ENCODE results near the gene MTRF1.
"Not testable (repeated sequence)": the region's sequence is repeated elsewhere in the genome, so short reads cannot be mapped to it uniquely, and the experiment has no call there.

Gene MTRF1

GRCh38 chr13:41222259-41222852, 41.0 kb downstream of the MTRF1 start:
- DNase-seq (ENCODE audit: low spot score): peak; percentile 69

DNA sequence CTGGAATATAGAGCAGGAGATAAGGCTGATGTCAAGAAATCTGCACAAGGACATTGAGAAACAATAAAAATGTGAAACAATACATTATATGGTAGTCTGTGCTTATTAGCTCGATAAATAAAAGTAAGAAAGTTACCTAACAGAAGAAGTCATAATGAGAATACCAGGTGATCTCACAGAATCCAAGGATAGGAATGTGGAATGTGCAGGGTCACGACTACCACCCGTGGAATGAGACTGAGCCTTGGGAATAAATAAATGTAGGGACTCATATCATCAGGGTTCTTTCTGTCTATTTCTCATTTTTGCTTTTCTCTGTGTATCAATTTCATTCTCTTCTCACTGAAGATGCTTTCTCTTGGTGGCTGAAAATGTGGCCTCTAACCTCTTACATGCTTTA, 43.0 kb downstream of the MTRF1 start:
- DNase-seq (ENCODE audit: low spot score): no peak

GRCh38 chr13:41216160-41216559, 47.2 kb downstream of the MTRF1 start:
- no peak for DNase-seq (ENCODE audit: low spot score)

DNA sequence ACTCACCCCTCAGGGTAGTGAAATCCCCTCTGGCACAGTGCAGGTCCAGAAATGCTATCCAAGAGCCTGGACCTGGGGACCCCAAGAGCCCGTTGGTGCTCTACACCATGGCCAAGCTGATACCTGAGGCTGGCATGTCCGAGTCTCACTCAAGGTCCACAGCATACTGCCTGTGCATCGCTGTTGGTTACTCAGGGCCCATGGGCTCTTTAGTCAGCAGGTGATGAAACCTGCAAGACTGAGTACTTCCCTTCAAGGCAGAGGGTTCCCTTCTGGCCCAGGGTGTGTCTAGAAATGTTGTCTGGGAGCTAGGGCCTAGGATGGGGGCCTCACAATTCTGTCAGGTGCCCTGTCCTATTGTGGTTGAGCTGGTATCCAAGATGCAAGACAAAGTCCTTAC, 49.5 kb downstream of the MTRF1 start:
- no peak for DNase-seq (ENCODE audit: low spot score)

GRCh38 chr13:41213316-41213715, 50.1 kb downstream of the MTRF1 start:
- no peak for DNase-seq (ENCODE audit: low spot score)

DNA sequence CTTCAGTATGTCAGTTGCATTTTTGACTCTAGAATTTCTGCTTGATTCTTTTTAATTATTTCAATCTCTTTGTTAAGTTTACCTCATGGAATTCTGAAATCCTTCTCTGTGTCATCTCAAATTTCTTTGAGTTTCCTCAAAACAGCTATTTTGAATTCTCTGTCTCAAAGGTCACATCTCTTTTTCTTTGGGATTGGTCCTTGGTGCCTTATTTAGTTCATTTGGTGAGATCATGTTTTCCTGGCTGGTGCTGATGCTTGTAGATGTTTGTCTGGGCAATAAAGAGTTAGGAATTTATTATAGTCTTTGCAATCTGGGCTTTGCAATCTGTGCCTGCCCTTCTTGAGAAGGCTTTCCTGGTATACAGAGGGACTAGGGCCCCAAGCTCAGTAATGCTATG, 50.5 kb downstream of the MTRF1 start:
- no peak for DNase-seq (ENCODE audit: low spot score)

- no peak for DNase-seq (ENCODE audit: low spot score)
These were observed 52.3 kb downstream of the MTRF1 start for GRCh38 chr13:41211062-41211461.

DNA sequence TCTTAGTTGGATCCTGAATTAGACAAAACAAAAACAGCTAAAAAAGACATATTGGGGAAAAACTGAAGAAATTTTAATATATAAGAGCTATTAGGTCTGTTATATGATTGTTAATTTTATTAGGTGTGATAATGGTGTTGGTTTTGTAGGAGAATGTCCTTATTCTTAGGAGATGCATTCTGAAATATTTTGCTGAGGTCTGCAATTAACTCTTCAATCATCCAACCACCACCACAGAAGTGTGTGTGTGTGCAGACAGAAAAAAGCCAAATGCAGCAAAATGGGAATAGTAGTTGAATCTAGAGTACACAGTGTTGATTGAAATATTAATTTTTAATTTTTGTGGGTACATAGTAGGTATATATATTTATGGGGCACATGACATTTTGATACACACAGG, 56.9 kb downstream of the MTRF1 start:
- DNase-seq (ENCODE audit: low spot score): no peak

GRCh38 chr13:41203810-41204209, 59.6 kb downstream of the MTRF1 start:
- DNase-seq (ENCODE audit: low spot score): no peak

DNA sequence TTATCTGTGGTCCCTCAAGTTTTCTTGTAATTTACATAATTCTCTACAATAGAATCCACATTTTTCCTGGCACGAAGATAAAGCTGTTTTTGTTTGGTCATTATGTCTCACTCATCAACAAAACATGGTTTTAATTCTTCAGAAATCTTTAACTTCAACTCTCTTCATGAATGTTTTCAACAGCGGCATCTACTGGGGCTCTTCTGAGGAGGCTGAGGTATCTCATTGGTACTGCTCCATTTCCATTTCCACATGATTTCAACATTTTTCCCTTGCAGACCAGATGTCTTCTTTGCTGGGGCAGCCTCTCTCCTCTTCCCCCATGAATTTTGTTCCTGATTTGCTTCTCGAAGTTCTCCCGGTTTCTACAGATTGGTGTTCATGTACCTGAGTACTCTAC, 63.2 kb downstream of the MTRF1 start:
- no peak for DNase-seq (ENCODE audit: low spot score)

GRCh38 chr13:41199526-41199925, 63.9 kb downstream of the MTRF1 start:
- DNase-seq (ENCODE audit: low spot score): peak; percentile 67

- no peak for DNase-seq (ENCODE audit: low spot score)
These were observed 64.3 kb downstream of the MTRF1 start for GRCh38 chr13:41199079-41199478.

DNA sequence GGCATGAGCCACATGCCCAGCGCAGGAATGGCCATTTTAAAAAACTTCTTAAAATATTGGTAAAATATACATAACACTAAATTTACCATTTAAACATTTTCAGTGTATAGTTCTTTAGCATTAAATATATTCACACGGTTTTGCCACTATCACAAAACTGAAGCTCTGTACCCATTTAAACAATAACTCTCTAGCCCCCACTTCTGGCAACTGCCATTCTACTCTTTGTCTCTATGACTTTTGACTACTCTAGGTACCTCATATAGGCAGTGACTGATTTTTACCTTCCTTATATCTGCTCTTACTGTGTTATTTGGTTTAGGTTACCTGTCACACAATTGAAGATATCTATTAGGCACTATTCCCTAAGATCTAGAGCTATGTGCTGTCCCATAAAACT, 66.8 kb downstream of the MTRF1 start:
- no peak for DNase-seq (ENCODE audit: low spot score)

DNA sequence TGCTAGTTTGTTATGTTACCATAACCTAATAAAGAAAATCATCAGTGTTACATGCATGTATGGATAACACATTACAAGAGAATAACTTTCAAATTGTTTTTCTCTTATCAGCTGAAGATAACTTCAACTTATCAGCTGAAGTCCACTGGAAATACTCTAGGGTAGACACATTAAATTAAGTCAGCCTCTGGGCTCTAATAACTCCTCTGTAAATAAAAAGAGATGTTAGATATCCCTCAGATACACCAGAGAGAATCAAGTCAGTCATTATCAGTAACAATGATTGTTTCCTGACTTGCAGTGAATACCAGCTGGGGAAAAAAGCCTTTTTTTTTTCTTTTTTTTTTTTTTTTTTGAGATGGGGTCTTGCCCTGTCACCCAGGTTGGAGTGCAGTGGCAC, 67.4 kb downstream of the MTRF1 start:
- DNase-seq (ENCODE audit: low spot score): no peak

DNA sequence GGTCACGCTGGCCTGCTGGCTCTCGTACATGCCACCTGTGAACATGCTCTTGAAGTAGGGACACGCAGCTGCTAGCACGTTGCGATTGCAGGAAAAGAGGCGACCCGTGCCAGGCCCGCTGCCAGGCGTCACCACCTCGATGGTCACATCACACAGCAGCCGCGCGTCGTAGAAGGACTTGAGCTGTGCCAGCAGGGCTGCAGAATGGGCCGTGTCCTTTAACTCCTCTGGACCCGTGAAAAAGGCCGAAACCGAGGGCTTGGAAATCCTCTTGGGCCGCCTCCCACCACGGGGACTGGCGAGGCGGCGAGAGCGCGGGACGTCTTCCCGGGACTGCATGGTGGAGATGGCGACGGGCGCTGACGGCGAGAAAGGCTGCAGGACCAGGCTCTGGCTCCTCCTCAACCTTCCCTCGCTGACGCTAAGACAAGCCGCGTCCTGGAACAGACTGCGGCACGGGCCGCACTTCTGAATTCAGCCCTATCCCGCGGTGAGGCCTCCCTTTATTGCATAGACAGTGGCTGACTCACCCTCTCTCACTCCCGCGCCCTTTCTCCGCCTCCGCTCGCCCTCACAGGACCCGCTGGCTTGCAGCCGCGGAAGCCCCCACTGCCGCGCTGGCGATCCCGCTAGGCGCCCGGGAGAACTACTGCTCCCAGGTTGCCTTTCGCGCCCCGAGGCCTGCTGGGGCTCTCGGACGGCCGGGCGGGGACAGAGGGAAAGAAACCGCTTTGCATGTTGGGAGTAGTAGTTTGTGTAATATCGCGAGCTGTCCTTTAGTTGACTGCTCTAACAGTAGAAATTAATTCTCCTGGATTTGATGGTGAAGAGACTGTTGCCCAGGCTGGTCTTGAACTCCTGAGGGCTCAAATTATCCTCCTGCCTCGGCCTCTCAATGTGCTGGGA, 69.2 kb downstream of the MTRF1 start, which contains the start of gene KBTBD7:
TSS of gene KBTBD7 (minus strand) at position 651 of the 906 bp plus-strand sequence. CDS start at position 339, 312 bp downstream.
- DNase-seq (ENCODE audit: low spot score): peak; percentile 87

GRCh38 chr13:41193469-41193868, 69.9 kb downstream of the MTRF1 start:
- no peak for DNase-seq (ENCODE audit: low spot score)

DNA sequence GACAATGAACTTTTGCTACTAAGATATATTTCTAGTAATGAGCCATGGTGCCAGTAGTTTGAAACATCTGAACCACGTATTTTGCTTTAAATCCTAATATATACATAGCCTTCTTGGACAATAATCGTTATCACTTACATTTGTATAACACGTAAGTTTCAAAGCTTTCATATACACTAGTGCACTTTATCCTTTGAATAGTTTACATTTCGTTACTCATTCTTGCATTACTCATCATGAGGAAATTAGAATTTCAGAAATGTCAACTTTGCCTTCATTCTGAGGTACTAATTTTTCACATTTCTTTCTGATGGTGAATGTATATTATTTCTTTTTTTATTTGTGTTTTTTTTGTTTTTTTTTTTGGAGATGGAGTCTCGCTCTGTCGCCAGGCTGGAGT, 74.8 kb downstream of the MTRF1 start:
- no peak for DNase-seq (ENCODE audit: low spot score)

DNA sequence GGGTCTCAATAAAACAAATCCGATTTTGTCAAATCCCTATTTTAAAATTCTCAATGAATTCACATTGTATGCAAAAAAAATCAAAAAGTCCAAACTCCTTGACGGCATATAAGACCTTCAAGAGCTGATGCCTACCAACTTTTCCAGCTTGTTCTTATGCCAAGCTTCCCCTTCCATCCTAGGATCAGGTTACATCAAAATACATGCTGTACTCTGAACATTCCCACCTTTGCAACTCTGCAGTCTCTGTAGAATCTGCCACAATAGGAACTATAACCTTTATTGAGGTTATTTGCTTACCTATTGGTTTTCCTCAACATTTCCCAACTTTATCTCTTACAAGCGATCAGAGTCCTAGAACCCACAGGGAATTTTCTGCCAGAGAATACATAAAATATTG, 76.9 kb downstream of the MTRF1 start:
- DNase-seq (ENCODE audit: low spot score): no peak

- DNase-seq (ENCODE audit: low spot score): no peak
These were observed 81.1 kb downstream of the MTRF1 start for GRCh38 chr13:41182231-41182630.

DNA sequence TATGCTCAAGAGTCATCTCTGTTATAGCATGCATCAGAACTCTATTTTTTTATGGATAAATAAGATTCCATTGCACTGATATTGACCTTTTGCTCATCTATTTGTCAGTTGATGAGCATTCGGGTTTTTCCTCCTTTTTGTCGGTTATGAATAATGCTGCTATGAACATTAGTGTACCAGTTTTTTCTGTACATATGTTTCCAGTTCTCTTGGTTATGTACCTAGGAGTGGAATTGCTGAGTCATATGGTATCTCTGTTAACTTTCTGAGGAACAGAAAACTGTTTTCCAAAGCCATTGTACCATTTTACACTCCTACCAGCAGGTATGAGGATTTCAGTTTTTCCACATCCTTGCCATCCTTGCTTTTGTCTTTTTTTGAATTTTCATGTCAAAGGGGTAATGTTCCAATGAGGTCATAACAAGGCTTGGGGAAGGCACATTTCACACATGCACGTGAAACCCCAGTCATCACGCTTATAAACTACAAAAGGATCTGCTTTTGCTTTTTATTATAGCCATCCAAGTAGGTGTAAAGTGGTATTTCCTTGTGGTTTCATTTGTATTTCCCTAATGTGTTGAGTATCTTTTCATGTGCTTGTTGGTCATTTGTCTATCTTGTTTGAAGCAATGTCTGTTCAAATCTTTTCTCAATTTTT, 83.7 kb downstream of the MTRF1 start:
- no peak for DNase-seq (ENCODE audit: low spot score)

GRCh38 chr13:41178040-41178439, 85.3 kb downstream of the MTRF1 start:
- DNase-seq (ENCODE audit: low spot score): no peak

- DNase-seq (ENCODE audit: low spot score): no peak
These were observed 85.8 kb downstream of the MTRF1 start for GRCh38 chr13:41177616-41178015.

DNA sequence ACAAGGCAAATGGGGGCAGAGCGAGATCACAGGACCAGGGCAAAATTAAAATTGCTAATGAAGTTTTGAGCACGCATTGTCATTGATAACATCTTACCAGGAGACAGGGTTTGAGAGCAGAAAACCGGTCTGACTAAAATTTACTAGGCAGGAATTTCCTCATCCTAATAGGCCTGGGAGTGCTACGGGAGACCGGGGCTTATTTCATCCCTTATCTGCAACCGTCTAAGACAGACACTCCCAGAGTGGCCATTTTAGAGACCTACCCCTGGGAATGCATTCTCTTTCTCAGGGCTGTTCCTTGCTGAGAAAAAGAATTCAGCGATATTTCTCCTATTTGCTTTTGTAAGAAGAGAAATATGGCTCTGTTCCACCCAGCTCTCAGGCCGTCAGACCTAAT, 87.8 kb downstream of the MTRF1 start:
- DNase-seq (ENCODE audit: low spot score): not testable (repeated sequence)

Data from germinal center (tissue), 1 donor.